DMS153 treated with DMSO at 0.1 percent for 48 hours (cell line): Measurements from ENCODE around the gene RIOK1.
A peak's percentile ranks its signal among the peaks of the same experiment; 100 is the strongest.
"Not testable (repeated sequence)": the region's sequence is repeated elsewhere in the genome, so short reads cannot be mapped to it uniquely, and the experiment has no call there.

ENCODE experiments used
- DNase-seq: peaks from one replicate; lab custom pipeline; 2025; ENCODE audit not compliant: unreplicated experiment; lab: John Stamatoyannopoulos, UW

Gene RIOK1

DNA sequence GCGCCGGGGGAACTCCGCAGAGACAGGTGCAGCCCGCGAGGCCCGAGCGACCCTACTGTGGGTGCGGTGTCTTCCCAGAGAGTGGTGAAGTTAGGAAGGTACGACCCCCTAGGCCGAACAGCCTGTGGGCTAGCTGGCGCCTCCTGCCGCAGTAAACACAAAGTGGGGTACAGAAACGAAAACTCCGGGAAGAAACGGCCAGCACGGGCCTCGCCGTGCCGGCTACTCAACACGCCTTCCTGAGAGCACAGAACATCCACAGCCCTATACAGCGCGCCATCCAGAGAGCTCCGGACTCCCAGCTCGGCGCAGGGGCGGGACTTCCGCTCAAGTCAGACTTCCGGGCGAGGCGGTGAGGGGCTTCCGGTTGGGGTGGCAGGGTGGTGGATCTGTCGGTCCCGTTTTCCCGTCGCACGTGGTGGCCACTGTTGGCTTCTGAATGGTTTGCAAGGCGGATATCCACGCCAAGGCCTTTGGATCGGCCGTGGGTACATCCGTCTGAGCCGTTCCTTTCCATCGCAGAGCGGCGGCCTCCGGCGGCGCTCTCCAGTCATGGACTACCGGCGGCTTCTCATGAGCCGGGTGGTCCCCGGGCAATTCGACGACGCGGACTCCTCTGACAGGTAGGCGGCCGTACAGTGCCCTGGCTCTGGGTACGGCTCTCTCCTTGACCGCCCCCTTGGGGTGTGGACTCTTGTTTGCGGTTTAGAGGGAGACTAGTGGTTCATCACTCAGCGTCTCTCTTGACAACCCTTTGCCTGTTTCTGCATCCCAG, at the start of gene RIOK1, which contains the start of gene CAGE1:
Gene RIOK1, plus strand, starts transcription at position 358 of the 775 bp plus-strand sequence. Its CDS starts 195 bp downstream, at position 553.
Gene CAGE1, minus strand, starts transcription at position 292 of the 775 bp plus-strand sequence. CDS start 2,569 bp downstream, outside the sequence.
- peak; percentile 67 for DNase-seq

GRCh38 chr6:7341271-7341670, 48.3 kb upstream of the RIOK1 start:
- DNase-seq = no peak

DNA sequence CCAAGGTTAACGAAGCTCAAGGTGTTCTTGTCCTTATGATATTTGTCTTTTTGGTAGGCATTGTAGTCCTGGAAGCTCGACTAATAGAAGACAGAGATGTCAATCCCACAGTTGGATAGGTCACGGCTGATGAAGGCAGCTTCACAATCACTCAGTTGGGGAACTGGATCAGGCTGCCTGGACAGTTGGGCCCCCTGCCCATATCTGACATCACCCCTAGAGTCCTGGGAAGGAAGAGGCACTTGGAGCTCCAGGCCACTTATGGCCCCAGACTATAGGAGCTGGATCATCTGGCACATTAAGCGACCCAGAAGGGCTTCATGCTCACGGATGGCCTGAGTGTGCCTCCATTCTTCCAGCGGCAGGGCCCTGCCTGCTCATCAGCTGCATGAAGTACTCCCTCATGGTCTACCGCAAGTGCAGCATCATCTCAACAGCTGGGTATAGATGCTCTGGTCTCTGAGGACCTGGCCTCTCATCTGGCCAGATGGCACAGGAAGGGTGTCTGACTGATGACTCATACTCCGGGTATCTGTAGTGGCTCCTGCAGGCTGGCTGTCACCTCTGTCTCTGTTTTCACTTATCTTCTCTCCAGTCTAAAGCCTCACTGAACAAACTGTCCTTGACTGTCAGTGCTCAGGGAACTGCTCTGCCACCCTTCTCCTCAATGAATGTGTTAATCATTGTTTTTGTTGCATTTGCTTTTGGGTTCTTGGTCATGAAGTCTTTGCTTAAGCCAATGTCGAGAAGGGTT, 47.4 kb upstream of the RIOK1 start:
- DNase-seq = no peak

GRCh38 chr6:7343546-7344475, 45.8 kb upstream of the RIOK1 start:
- no peak for DNase-seq

DNA sequence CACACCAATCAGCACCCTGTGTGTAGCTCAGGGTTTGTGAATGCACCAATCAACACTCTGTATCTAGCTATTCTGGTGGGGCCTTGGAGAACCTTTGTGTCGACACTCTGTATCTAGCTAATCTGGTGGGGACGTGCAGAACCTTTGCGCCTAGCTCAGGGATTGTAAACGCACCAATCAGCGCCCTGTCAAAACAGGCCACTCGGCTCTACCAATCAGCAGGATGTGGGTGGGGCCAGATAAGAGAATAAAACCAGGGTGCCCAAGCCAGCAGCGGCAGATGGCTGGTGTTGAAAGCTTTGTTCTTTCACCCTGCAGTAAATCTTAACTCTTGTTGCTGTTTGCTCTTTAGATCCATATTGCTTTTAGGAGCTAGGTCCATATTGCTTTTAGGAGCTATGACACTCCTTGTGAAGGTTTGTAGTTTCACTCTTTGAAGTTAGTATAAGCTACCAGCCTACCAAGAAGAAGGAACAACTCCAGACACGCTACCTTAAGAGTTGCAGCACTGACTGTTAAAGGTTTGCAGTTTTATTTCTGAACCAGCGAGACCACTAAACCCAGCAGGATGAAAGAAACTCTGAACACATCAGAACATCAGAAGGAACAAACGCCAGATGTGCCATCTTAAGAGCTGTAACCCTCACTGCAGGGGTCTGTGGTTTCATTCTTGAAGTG, 44.7 kb upstream of the RIOK1 start:
- DNase-seq = not testable (repeated sequence)

DNA sequence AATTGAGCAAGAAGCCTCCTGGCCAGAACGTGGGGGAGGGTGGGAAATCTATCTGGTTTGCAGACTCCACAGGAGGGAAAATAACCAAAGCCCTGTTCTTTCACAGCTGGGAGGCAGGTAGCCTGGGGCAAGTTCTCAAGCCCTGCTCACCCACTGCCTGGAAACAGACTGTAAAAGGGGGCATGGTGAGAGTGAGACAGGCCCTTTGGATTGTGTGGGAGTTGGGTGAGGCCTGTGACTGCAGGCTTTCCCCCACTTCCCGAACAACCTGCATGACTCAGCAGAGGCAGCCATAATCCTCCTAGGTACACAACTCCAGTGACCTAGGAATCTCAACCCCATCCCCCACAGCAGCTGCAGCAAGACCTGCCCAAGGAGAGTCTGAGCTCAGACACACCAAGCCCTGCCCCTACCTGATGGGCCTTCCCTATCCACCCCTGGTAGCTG, 42.0 kb upstream of the RIOK1 start:
- DNase-seq = not testable (repeated sequence)

- DNase-seq = not testable (repeated sequence)
Observed at GRCh38 chr6:7350591-7350990, 39.0 kb upstream of the RIOK1 start.

GRCh38 chr6:7351916-7352315, 37.7 kb upstream of the RIOK1 start:
- not testable (repeated sequence) for DNase-seq

DNA sequence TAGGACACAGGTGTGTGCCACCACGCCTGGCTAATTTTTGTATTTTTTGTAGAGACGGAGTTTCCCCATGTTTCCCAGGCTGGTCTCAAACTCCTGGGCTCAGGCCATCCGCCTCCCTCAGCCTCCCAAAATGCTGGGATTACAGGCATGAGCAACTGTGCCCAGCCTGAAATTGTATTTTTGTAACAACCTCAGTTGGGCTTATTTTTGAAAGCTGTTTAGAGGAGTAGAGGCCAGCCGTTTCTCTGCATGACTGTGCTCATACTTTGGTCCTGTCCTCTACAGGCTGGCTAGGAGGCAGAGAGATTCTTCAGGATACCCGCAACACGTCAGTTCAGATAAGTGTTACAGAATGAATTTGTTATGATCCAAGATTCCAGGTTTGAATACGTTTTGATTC, 22.2 kb upstream of the RIOK1 start:
- no peak for DNase-seq

DNA sequence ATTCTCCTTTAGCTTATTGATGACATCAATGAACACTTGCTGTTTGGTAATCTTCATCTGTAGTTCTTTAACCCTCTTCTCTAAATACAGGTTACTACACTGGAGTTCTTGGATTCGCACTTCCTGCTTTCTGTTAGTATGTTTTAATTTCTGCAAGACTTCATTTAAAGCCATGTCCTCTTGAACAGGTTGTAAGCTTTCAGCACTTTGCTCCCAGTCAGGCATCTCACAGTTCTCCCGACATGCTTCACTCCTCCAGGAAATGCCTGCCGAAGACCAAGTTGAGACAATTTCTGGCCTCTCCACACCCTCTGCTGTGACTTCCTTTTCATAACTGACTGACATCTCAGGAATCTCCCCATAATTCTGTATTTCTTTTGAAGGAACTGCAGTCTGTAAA, 15.9 kb upstream of the RIOK1 start:
- no peak for DNase-seq

DNA sequence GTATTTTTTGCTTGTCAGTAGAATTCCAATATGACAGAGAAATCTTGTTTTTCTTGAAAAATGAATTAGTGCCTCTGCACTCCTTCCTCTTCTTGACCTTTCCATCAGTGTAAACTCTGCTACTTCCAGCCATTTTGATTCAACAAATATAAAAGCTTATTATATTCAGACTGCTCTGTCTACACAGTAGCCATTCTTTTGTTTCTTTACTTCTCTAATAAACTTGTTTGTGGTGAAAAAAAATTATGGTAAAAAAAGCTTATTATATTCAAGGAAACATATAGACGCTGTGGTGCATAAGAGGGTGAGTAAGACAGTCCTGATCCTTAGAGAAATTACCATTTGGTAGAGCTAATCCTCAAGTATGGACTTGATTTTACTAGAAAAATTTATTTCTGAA, 11.6 kb upstream of the RIOK1 start:
- DNase-seq = no peak

- no peak for DNase-seq
Observed at GRCh38 chr6:7378740-7379139, 10.9 kb upstream of the RIOK1 start.

GRCh38 chr6:7381092-7381491, 8.5 kb upstream of the RIOK1 start:
- no peak for DNase-seq

DNA sequence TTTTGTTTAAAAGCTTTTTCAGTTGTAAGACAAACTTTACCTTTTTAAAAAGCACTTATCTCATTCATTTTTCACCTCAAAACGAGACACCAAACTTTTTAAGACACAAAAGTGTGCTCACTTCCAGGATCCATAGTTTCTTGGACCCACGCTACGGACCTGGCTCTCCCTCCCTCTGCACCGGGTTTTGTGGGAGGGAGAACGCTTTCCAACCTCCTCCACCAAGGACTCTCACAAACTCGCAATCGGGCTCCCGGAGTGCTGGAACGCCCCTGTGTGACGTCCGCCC, 502 bp upstream of the RIOK1 start:
- DNase-seq = no peak

- no peak for DNase-seq
Observed at GRCh38 chr6:7390226-7390878, 744 bp downstream of the RIOK1 start.

DNA sequence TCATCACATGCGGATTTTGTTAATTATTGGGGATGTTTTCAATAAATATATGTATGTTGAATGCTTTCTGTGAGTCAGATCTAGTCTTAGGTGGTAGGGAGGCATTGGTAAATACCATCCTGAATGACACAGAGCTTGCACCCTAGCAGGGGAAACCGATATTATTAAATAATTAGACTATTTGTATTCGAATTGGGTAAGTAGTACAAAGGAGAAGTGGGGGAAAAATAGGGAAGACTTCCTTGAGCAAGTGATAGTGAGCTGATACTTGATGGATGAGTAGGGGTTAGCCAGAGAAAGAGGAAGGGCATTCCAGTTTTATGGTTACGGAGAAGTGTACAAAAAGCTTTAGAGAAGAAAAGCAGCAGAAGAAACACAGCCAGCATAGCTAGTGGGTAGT, 1.5 kb downstream of the RIOK1 start:
- no peak for DNase-seq

- DNase-seq = no peak
Observed at GRCh38 chr6:7392402-7392801, 2.8 kb downstream of the RIOK1 start.

DNA sequence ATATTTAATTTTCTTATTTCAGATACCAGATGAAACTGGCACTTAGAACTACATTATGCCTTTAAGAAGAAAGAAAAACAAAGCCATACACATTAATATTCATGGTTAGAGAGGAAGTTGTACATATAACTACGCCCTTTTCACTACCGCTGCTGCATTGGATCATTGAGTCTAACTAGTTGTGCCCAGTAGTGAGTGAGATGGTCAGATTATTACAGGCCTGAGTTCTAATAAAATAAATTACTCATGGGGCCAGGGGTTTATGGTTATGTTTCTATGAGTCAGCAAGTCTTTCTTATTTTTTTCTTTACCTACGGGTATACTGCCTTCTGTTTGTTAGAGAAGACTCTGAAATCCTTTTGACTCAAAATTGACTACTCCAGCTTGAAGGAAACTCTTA, 11.5 kb downstream of the RIOK1 start:
- no peak for DNase-seq

DNA sequence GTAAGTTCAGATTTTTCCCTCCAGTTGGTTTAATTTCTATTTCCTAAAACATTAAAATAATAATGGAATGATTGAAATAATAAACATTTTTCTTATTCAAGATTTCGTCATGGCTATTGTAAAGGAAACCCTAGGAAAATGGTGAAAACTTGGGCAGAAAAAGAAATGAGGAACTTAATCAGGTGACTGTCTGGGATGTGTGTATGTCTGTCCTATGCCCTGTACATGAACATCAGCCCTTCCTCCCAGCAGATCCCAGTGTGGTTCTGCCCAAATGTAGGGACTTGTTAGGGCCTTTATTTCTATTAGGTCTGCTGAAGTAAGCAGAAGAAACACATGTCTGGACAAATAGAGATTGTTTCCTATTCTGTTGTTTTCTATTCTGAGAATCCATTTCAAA, 13.1 kb downstream of the RIOK1 start:
- no peak for DNase-seq

- no peak for DNase-seq
Observed at GRCh38 chr6:7404546-7404945, 14.9 kb downstream of the RIOK1 start.
